CD4-positive, alpha-beta memory T cell (primary cell): ENCODE data around the gene SNHG17. TPM values are rescaled to one million over a fixed set of nuclear protein-coding genes. Genes with fewer than 3 reads are reported as not detected.
"Not testable (repeated sequence)": the region's sequence is repeated elsewhere in the genome, so short reads cannot be mapped to it uniquely, and the experiment has no call there.

Source experiments
- CTCF ChIA-PET: fragments of 350-600 bp; sonication (Branson Sonifier 250); formaldehyde crosslinking; loops from one replicate; lab custom pipeline; 2021; ENCODE audit warnings: inconsistent platforms; ENCODE audit not compliant: partially characterized antibody; lab: Charles Lee
- POLR2A ChIA-PET: fragments of 350-600 bp; sonication (Branson Sonifier 250); formaldehyde crosslinking; loops from one replicate; lab custom pipeline; 2021; ENCODE audit not compliant: partially characterized antibody; lab: Charles Lee
- DNase-seq, 5 donors: peaks; one replicate each; pipeline versions ENCODE4 v3.0.0 to v3.0.0-alpha.2; 2020 to 2022; ENCODE audit warnings: mixed read lengths in 1 of 5
- H3K27ac ChIP-seq: one replicate; pipeline ENCODE4 v1.7.0; 2013; ENCODE audit warnings: low read depth, low read length
- H3K27me3 ChIP-seq: 2 replicates; pipeline ENCODE4 v1.7.0; 2013; ENCODE audit warnings: mild to moderate bottlenecking, low read length, moderate library complexity; ENCODE audit not compliant: insufficient read depth
- H3K36me3 ChIP-seq: 2 replicates; pipeline ENCODE4 v1.7.0; 2013; ENCODE audit warnings: mild to moderate bottlenecking, low read length, moderate library complexity; ENCODE audit not compliant: insufficient read depth
- H3K4me1 ChIP-seq: 2 replicates; pipeline ENCODE4 v1.7.0; 2013; ENCODE audit warnings: mild to moderate bottlenecking, low read length, moderate library complexity; ENCODE audit not compliant: insufficient read depth
- H3K4me3 ChIP-seq, 2 donors: one replicate each; pipeline ENCODE4 v1.7.0; 2013; ENCODE audit warnings: low read length in 2 of 2, mild to moderate bottlenecking in 1 of 2
- H3K9me3 ChIP-seq, 2 donors: one replicate each; pipeline ENCODE4 v1.7.0; 2013; ENCODE audit warnings: low read length in 2 of 2, control low read depth in 1 of 2; ENCODE audit not compliant: control insufficient read depth in 1 of 2
- H3K27ac Mint-ChIP-seq, 7 donors: one replicate each; pipeline ENCODE4 v1.8.0; 2020 to 2021; ENCODE audit warnings: mixed read lengths in 7 of 7, mild to moderate bottlenecking in 6 of 7, inconsistent platforms in 3 of 7, moderate library complexity in 3 of 7
- H3K27me3 Mint-ChIP-seq, 2 donors: one replicate each; pipeline ENCODE4 v1.8.0; 2020 to 2021; ENCODE audit warnings: mixed read lengths in 2 of 2
- H3K36me3 Mint-ChIP-seq, 2 donors: one replicate each; pipeline ENCODE4 v1.8.0; 2020 to 2021; ENCODE audit warnings: mixed read lengths in 2 of 2, inconsistent platforms in 1 of 2, mild to moderate bottlenecking in 1 of 2
- H3K4me1 Mint-ChIP-seq, 4 donors: one replicate each; pipeline ENCODE4 v1.8.0; 2020 to 2021; ENCODE audit warnings: mixed read lengths in 4 of 4, mild to moderate bottlenecking in 1 of 4
- H3K4me3 Mint-ChIP-seq, 8 donors: one replicate each; pipeline ENCODE4 v1.8.0; 2020 to 2021; ENCODE audit warnings: mixed read lengths in 8 of 8, mild to moderate bottlenecking in 7 of 8, moderate library complexity in 6 of 8, inconsistent platforms in 3 of 8
- H3K9me3 Mint-ChIP-seq, 8 donors: one replicate each; pipeline ENCODE4 v1.8.0; 2020 to 2021; ENCODE audit warnings: mixed read lengths in 8 of 8, mild to moderate bottlenecking in 5 of 8, inconsistent platforms in 3 of 8, moderate library complexity in 1 of 8
- intact Hi-C: fragments of 100-400 bp; cut with micrococcal nuclease; formaldehyde crosslinking; loops from one replicate; pipeline ENCODE4 v1.15.1; 2023
- polyA plus RNA-seq, 2 donors: library from polyadenylated mRNA; unstranded; fragments of 300-500 nt; fragmentation: Illumina TruSeq; gene quantifications; one replicate each; pipeline ENCODE4 v1.2.3, GENCODE V29; 2021
- total RNA-seq, 2 experiments: library from RNA; stranded (reverse); gene quantifications; one replicate each; pipeline ENCODE4 v1.2.3, GENCODE V29; 2021

The SNHG17 gene
- total and polyA plus RNA-seq, 4 experiments from 2014 or later: 43.7 to 109 (median 47.9) TPM

DNA sequence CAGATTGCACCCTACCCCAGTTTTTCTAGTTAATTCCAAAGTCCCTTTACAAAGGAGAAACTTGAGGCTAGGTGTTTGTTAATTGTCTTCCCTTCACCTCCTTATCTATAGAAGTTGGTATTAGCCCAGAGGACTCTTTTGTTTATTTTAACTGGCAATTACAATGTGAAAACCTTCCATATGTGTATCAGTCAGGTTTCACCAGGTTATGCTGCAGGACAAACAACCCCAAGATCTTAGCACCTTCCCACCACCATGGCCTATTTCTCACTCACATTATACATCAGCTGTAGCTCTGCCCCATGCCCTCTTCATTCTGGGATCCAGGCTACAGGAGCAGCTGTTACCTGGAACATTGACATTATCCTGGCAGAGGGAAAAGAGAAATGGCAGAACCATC is 31.1 kb downstream of the SNHG17 start:
- Histone ChIP-seq H3K9me3 (no peaks in the 10 kb centered on the region), H3K27me3 (no peaks in the 10 kb centered on the region), H3K4me3 (no peak overlapping the region), H3K4me1 (no peaks in the 10 kb centered on the region), H3K36me3 (no peaks in the 10 kb centered on the region), H3K27ac (no peak overlapping the region)
- Mint-ChIP-seq H3K4me3 (no peak overlapping the region), H3K27me3 (peaks cover 0 to 2% of the 10 kb centered on the region in 2 donors), H3K4me1 (no peaks in the 10 kb centered on the region), H3K9me3 (peaks cover 0 to 4% (median under 1%) of the 10 kb centered on the region in 8 donors), H3K27ac (no peak overlapping the region), H3K36me3 (peaks cover 2 to 30% of the 10 kb centered on the region in 2 donors)
- intact Hi-C loops: no loop called here
- POLR2A ChIA-PET: no interaction called here
- no peak for DNase-seq
- CTCF ChIA-PET: no interaction called here

DNA sequence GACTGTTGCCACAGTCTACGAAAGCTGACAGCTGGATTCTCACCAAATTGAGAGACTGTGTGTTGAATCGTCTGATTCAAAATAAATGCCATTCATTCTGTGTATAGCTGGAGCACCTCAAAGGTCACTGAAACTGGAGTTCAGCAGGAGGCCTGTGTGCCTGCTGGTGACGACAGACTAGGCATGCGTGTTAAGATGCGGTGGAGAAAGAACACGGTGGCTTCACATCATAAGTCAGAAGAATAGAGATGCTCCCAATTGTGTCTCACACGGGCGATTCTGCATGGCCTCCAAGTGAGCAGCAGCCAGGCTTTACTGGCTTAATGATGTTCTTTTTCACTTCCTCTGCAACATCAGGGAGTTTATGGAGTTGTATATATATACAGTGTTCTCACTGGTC is 32.3 kb downstream of the SNHG17 start:
- peak overlapping the region in 1 of 7 donors; percentile 57 for H3K27ac Mint-ChIP-seq
- H3K4me1 Mint-ChIP-seq: no peaks in the 10 kb centered on the region
- no peak for DNase-seq
- no peaks in the 10 kb centered on the region for H3K9me3 ChIP-seq
- peaks cover 0 to 24% of the 10 kb centered on the region in 2 donors for H3K36me3 Mint-ChIP-seq
- H3K27me3 Mint-ChIP-seq: peaks cover 0 to 2% of the 10 kb centered on the region in 2 donors
- H3K4me3 Mint-ChIP-seq: no peak overlapping the region
- no peaks in the 10 kb centered on the region for H3K4me1 ChIP-seq
- H3K4me3 ChIP-seq: no peak overlapping the region
- no peak overlapping the region for H3K27ac ChIP-seq
- no peaks in the 10 kb centered on the region for H3K27me3 ChIP-seq
- intact Hi-C loops: no loop called here
- H3K9me3 Mint-ChIP-seq: peaks cover 0 to 4% (median under 1%) of the 10 kb centered on the region in 8 donors
- ChIA-PET POLR2A (no interaction called here), CTCF (no interaction called here)
- H3K36me3 ChIP-seq: no peaks in the 10 kb centered on the region

DNA sequence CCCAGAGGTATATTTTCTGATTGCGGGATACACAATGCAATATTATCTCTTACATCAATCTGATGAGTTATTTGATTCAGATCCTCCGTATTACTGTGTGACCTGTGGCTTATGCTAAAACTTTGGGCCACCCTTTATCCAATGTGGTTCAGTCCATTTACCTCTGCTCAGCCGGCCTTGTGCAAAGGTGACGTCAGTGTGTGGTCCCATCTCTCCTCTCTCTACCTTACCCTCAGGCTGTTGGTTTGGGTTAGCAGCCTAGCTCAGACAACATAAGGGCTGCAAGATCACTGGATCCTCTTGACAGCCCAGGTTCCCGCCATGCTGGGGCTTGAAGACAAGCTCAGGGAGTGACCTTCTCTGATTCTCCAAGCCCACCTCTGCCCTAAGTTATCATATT is 33.0 kb downstream of the SNHG17 start:
- Histone ChIP-seq H3K4me3 (no peak overlapping the region), H3K9me3 (no peaks in the 10 kb centered on the region), H3K27ac (no peak overlapping the region), H3K36me3 (no peaks in the 10 kb centered on the region), H3K4me1 (no peaks in the 10 kb centered on the region), H3K27me3 (no peaks in the 10 kb centered on the region)
- Mint-ChIP-seq H3K4me3 (no peak overlapping the region), H3K9me3 (peaks cover 0 to 4% (median under 1%) of the 10 kb centered on the region in 8 donors), H3K27me3 (peaks cover 0 to 2% of the 10 kb centered on the region in 2 donors), H3K27ac (no peak overlapping the region), H3K4me1 (no peaks in the 10 kb centered on the region), H3K36me3 (peaks cover 0 to 22% of the 10 kb centered on the region in 2 donors)
- CTCF ChIA-PET: no interaction called here
- intact Hi-C loops: no loop called here
- POLR2A ChIA-PET: no interaction called here
- DNase-seq: no peak

- H3K27ac Mint-ChIP-seq, H3K36me3 ChIP-seq, H3K27me3 Mint-ChIP-seq, H3K4me3 Mint-ChIP-seq, DNase-seq, H3K4me3 ChIP-seq, H3K27ac ChIP-seq, H3K9me3 Mint-ChIP-seq, CTCF ChIA-PET, H3K4me1 ChIP-seq, H3K4me1 Mint-ChIP-seq, H3K27me3 ChIP-seq, POLR2A ChIA-PET, H3K9me3 ChIP-seq, intact Hi-C loops, H3K36me3 Mint-ChIP-seq: not testable (repeated sequence)
These were observed 39.3 kb downstream of the SNHG17 start for GRCh38 chr20:38395751-38396395.

DNA sequence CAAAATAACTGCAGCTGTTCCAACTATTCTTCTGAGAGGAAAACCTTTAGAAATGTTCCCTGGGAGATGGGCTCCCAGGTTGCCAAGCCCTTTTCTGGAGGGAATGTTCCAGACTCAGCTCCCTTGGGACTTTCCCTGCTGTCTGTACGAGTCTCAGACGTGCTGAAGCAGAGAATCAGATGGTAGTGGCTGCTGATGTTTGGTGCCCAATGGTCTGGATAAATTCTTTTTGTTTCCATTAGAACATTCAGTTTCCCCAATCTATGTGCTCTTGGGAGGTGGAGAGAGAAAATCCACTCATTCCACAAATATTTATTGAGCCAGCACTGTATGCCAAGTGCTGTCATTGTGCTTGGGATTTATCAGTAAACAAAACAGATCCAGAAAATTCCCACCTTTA is 40.0 kb downstream of the SNHG17 start:
- Mint-ChIP-seq H3K4me1 (no peaks in the 10 kb centered on the region), H3K27me3 (peaks cover 0 to under 1% of the 10 kb centered on the region in 2 donors), H3K4me3 (no peak overlapping the region), H3K36me3 (no peaks in the 10 kb centered on the region), H3K9me3 (peaks cover 0 to 8% (median 2%) of the 10 kb centered on the region in 8 donors), H3K27ac (no peak overlapping the region)
- no peaks in the 10 kb centered on the region for H3K36me3 ChIP-seq
- H3K4me1 ChIP-seq: no peaks in the 10 kb centered on the region
- CTCF ChIA-PET: interaction anchor here (1.3 kb wide), 1 partner anchor 9 kb away, joined by 3 read pairs; no protein-coding TSS in a partner anchor
- DNase-seq: no peak
- H3K27me3 ChIP-seq: no peaks in the 10 kb centered on the region
- H3K27ac ChIP-seq: no peak overlapping the region
- intact Hi-C loops: no loop called here
- H3K4me3 ChIP-seq: no peak overlapping the region
- POLR2A ChIA-PET: no interaction called here
- no peaks in the 10 kb centered on the region for H3K9me3 ChIP-seq

DNA sequence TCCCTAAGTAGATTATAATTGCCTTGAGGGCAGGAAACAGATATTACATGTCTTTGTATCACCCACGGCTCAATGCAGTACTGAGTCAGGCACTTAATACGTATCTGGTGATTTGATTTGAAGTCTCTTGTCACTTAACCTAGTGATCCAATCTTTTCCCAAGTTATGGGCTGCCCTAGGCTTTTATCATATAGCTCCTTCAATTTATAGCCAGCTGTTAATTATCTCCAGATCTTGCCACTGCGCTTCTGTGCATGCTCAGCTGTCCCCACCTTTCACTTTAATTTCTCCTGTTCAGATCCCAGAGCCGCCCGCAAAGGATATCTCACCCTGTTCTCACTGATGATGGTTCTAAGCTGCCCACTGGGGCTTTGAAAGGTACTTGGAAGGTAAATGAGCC is 41.9 kb downstream of the SNHG17 start:
- Mint-ChIP-seq H3K27me3 (peaks cover 3 to 4% of the 10 kb centered on the region in 2 donors), H3K4me3 (no peak overlapping the region), H3K9me3 (peaks cover 0 to 18% (median 8%) of the 10 kb centered on the region in 8 donors), H3K36me3 (peaks cover 0 to 4% of the 10 kb centered on the region in 2 donors), H3K27ac (no peak overlapping the region), H3K4me1 (no peaks in the 10 kb centered on the region)
- Histone ChIP-seq H3K27me3 (no peaks in the 10 kb centered on the region), H3K36me3 (no peaks in the 10 kb centered on the region), H3K27ac (no peak overlapping the region), H3K4me1 (no peaks in the 10 kb centered on the region), H3K4me3 (no peak overlapping the region), H3K9me3 (no peaks in the 10 kb centered on the region)
- ChIA-PET POLR2A (no interaction called here), CTCF (no interaction called here)
- intact Hi-C loops: no loop called here
- DNase-seq: no peak

DNA sequence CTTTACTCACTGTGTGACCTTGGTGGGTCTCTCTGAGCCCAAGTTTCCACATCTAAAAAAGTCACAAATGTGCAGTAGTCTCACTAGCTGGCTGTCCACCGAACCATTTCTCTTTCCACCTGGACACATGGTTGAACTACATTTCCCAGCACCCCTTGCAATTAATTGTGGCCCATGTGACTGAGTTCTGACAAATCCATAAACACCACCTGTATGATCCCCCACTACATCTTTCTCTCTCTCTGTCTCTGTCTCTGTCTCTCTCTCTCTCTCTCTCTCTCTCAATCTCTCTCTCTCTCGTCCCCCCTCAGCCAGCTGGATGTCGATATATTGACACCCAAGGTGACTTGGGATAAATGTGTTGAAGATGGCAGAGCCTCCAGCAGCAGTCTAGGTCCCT is 42.8 kb downstream of the SNHG17 start:
- peaks cover 0 to 18% (median 10%) of the 10 kb centered on the region in 8 donors for H3K9me3 Mint-ChIP-seq
- H3K4me1 Mint-ChIP-seq: no peaks in the 10 kb centered on the region
- peaks cover 0 to 4% of the 10 kb centered on the region in 2 donors for H3K36me3 Mint-ChIP-seq
- no peaks in the 10 kb centered on the region for H3K36me3 ChIP-seq
- no peaks in the 10 kb centered on the region for H3K9me3 ChIP-seq
- no peak overlapping the region for H3K27ac Mint-ChIP-seq
- no peak overlapping the region for H3K4me3 Mint-ChIP-seq
- H3K27ac ChIP-seq: no peak overlapping the region
- CTCF ChIA-PET: no interaction called here
- intact Hi-C loops: no loop called here
- no peaks in the 10 kb centered on the region for H3K27me3 ChIP-seq
- H3K4me1 ChIP-seq: no peaks in the 10 kb centered on the region
- DNase-seq: no peak
- POLR2A ChIA-PET: no interaction called here
- no peak overlapping the region for H3K4me3 ChIP-seq
- peaks cover 3 to 4% of the 10 kb centered on the region in 2 donors for H3K27me3 Mint-ChIP-seq
